NCI-H2171 treated with DMSO at 0.1 percent for 48 hours (cell line): Measurements from ENCODE around the gene FMOD.

ENCODE experiments used
- DNase-seq: peaks from one replicate; lab custom pipeline; 2025; lab: John Stamatoyannopoulos, UW

Gene FMOD

GRCh38 chr1:203361945-203362719 lies 11.2 kb upstream of the FMOD start:
- DNase-seq = no peak

GRCh38 chr1:203360547-203361185 lies 9.7 kb upstream of the FMOD start:
- DNase-seq = peak; percentile 23

- DNase-seq = no peak
These were observed 8.2 kb upstream of the FMOD start for GRCh38 chr1:203359010-203359571.

GRCh38 chr1:203354246-203354645 lies 3.3 kb upstream of the FMOD start:
- DNase-seq = no peak

- no peak for DNase-seq
These were observed 2.6 kb upstream of the FMOD start for GRCh38 chr1:203353486-203353885.

- DNase-seq = no peak
These were observed 973 bp downstream of the FMOD start for GRCh38 chr1:203349773-203350524.

- DNase-seq = no peak
These were observed 1.8 kb downstream of the FMOD start for GRCh38 chr1:203349166-203349565.

DNA sequence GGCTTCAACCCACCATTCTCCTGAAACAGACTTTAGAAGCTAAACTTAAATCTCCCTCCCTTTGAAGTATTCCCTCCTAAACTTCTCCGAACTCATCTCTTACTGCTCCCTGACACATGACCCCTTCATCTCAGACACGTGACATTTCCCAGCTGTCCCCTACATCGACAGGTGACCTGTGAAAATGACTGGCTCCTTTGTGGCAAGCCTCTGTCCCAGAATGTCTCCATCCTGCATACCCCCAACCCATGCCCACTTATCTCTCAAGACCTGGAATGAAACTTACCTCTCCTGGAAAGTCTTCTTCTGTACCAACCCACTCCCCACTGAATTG lies 4.2 kb downstream of the FMOD start:
- DNase-seq = no peak

- DNase-seq = no peak
These were observed 4.7 kb downstream of the FMOD start for GRCh38 chr1:203346060-203346768.

DNA sequence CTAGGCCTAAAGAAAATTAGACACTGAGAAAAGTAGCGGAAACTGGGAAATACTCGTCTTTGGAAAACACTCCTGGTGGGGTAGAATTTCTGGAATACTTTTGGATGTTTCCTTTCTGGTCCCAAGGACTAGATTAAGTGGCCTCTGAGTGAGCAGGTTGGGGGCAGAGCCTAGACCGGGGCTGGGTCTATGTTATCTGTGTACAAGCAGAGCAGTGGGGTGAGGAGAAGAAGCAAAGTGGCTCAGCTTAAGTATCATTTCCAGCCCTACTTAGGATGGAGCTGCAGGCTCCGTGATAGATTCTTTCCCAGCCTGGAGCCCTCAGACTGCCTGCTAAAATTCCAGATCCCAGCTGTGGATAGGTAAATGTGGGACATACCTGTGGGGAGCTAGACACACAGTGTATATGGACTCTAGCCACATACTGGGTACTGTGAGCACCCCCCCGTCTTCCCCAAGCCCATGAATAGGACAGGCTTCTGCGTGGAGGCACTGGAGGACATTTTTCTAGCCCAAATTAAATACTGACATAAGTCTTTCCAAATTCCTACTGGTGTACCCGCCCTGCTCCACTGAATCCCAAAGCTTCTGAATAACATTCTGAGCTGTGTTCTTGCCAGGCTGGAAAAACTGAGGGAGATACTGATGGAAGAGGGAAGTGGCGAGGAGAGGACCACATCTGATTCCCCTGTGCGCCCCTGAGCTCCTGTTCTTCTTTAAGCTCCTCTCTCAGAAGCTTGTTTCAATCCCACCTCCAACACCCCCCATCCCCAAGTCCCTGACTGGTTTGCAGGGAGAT lies 6.8 kb downstream of the FMOD start:
- DNase-seq = no peak

DNA sequence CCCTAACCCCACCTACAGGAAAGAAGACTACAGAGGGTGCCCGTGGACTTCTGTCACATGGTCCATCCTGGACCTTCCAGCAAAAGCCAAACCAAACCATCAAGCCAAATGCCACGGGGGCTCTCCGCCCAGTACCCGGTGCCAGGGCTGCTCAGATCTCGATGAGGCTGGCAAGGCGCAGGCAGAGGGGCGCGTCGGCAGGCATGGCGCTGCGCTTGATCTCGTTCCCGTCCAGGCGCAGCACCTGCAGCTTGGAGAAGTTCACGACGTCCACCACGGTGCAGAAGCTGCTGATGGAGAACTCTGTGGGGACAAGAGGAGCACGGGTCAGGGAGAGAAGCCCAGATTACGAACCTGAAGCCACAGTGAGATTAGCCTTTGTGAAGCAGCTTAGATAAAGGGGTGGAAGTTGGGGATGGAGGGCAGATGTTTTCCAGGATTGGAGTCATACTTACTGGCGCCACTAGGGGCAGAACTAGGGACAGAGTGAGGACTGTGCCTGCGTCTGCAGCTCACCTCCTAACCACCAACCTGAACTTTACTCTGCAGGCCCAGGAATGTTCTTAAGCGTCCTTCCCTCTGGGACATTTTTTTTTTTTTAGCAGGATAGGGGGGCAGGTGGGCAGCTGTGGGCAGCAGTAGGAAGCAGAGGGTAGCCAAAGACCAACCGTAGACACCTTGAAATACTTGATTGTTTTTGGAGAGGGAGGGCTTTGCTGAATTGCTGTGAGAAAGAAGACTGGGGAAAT lies 8.6 kb downstream of the FMOD start:
- DNase-seq = peak; percentile 49

- peak; percentile 96 for DNase-seq
These were observed 10.7 kb downstream of the FMOD start for GRCh38 chr1:203340112-203340790.

DNA sequence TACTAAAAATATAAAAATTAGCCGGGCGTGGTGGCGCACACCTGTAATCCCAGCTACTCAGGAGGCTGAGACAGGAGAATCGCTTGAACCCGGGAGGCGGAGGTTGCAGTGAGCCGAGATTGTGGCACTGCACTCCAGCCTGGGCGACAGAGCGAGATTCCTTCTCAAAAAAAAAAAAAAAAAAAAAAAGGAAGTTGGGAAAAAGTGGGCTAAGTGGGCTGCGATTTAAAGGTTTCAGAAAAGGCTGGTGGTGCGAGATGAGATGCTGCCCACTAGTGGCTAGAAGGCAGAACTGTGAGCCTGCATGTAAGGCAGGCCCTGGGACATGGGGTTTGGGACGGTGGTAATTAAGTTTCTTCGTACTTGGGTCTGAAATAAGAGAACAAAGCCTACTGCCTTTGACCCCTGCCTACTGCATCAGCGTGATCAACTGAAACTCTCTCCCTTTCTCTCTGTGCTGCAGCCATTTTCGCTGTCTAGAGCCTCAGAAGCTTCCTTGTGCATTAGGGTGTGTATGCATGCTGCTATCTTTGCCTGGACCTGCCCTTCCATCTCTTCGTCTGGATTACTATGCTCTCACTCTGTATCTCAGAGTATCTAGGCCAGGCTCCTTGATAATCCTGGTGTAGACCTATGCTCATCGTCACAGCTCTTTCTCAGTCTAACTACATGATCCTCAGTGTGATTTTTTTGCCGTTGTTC lies 12.4 kb downstream of the FMOD start:
- peak; percentile 83 for DNase-seq

GRCh38 chr1:203336097-203336496 lies 14.8 kb downstream of the FMOD start:
- no peak for DNase-seq

DNA sequence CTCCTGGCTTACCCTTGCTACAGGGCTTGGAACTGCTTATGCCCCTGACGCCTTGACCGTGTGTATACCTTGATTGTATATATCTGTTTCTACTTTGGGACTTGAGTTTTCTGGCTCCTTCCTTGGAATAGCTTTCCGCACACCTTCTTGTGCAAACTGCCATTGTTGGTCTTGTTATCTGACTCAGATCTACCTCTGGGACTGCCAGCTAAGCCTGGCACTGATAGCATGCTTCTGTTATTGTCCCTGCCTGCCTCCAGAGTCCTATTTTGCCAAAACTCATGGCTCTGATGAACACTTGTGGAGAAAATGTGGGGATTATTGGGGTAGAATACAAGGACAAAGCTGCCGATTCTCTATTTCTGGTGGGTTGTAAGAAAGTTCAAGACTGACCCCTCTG lies 15.4 kb downstream of the FMOD start:
- DNase-seq = no peak

DNA sequence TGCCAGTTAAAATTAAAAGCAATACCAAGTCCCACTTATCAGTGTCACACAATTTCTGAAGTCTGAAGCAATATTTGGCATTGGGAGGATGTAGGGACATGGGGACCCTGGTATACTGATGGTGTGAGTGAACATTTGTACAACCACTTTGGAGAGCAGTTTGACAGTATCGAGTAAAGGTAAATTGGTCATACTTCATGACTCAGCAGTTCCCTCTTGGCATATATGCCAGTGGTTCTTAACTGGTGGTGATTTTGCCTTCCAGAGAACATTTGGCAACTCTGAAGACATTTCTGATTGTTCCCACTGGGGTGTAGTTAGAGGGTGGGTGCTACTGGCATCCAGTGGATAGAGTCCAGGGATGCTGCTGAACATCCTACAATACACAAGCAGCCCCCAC lies 19.7 kb downstream of the FMOD start:
- no peak for DNase-seq

DNA sequence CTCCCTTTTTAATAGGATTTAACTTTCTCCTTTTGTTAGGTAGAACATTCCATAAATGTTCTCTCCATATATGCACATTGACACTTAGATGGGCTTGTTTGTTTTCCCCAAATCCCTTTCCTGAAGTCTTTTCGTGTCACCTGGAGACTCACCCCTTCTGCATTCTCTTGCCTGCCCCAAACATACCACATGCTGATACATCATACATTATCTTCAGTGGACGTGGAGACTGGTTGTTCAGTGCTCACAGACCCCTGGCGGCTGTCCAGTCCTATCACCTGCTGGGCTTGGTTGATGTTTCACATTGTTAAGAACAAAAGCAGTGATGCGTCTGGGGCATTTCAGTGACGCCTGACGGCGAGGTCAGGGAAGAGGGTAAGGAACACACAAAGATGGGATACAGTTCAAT lies 22.2 kb downstream of the FMOD start:
- no peak for DNase-seq

DNA sequence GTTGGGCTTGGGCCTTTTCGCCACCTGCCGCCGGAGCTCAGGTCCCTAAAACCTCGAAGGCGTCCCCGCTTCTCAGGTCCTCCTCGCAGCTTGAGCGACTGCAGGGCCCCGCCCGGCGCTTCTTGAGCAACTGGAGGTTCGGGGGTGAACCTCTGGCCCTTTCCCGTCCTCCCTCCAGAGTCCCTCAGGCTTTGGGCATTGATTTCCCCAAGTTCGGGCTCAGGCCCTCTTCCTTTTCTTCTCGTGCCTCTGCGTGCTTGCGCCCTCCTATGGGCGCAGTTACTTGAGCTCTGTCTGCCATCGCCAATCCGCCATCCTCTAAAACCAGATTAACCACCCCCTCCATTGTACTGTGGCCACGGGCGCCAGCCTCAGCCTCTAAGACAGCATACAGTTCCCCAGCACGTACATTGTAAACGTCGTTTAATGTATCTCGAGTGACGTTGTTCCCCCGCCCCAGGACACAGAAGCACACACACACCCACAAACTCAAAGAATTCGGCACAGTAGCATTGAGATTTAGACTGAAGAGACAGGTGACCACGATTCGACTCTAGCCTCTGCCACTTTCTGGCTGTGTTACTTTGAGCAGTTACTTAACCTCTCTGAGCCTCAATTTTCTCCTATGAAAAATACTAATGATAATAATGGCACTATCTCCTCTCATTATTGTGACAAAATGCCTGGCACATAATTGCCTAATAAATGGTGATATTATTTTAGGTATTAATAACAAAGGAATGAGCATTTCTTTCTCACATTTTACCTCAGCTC lies 23.1 kb downstream of the FMOD start:
- peak; percentile 59 for DNase-seq
